ENCODE results near the gene LARP4B.

GRCh38 chr10:810351-810846 is 121.1 kb downstream of the LARP4B start:
- TF ChIP-seq CTCF (tag by site-specific recombination; IDR thresholded peaks at IDR 0.05) (peak; percentile 21; the same call in 1 of the 2 replicates), ZNF544 (tag by site-specific recombination; IDR thresholded peaks at IDR 0.05) (no peak), ZNF596 (tag by site-specific recombination; IDR thresholded peaks at IDR 0.05) (no peak), KLF16 (tag by site-specific recombination; IDR thresholded peaks at IDR 0.05) (no peak), ZNF140 (tag by site-specific recombination; IDR thresholded peaks at IDR 0.05) (no peak), ZNF768 (tag by site-specific recombination; IDR thresholded peaks at IDR 0.05) (no peak), ZFP37 (tag by site-specific recombination; IDR thresholded peaks at IDR 0.05) (no peak), PBX3 (CRISPR knock-in tag; IDR thresholded peaks at IDR 0.05) (no peak), ZNF843 (tag by site-specific recombination; IDR thresholded peaks at IDR 0.05) (no peak), ZNF274 (IDR thresholded peaks at IDR 0.05; ENCODE audit: low read length) (no peak), ZNF274 (tag by site-specific recombination; IDR thresholded peaks at IDR 0.05; ENCODE audit: borderline replicate concordance) (no peak), ZNF18 (tag by site-specific recombination; IDR thresholded peaks at IDR 0.05) (no peak), ZNF280C (tag by site-specific recombination; IDR thresholded peaks at IDR 0.05) (no peak)
